Choroid plexus epithelial cell (primary cell): ENCODE results near the gene COL5A1.

Experiments
- DNase-seq: peaks from one replicate; pipeline ENCODE4 v3.0.0-alpha.2; 2010; ENCODE audit warnings: low read depth
- H3K4me3 ChIP-seq: 2 replicates; pipeline ENCODE4 v1.5.1; 2011; ENCODE audit warnings: low read depth, mild to moderate bottlenecking, control low read depth, low read length, moderate library complexity
- TF ChIP-seq, protein P1 (sequence below): conservative IDR thresholded peaks from 2 replicates; pipeline ENCODE4 v1.5.1; 2011; ENCODE audit warnings: low read depth, mild to moderate bottlenecking, control low read depth, inconsistent platforms, low read length, moderate library complexity

The COL5A1 gene

DNA sequence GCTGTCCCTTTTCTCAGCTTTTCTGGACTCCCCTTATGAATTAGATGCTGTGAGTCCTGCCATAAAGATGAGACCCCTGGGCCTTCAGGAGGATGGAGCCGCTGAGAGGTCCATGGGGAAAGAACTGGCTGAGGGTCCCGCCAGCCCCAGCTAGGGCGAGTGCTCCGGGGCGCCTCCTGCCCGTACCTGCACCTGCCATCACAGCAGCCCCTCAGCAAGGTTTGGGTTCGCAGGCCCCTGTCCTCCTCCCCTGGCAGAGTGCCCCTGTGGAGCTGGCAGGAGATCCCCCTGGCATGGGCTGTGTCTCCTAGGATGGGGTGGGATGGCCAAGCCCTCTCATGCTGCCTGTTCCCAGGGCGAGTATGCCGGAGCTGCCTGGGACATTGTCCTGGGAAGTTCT lies 64.2 kb downstream of the COL5A1 start:
- H3K4me3 ChIP-seq: no peak overlapping the region
- TF ChIP-seq, protein P1, sequence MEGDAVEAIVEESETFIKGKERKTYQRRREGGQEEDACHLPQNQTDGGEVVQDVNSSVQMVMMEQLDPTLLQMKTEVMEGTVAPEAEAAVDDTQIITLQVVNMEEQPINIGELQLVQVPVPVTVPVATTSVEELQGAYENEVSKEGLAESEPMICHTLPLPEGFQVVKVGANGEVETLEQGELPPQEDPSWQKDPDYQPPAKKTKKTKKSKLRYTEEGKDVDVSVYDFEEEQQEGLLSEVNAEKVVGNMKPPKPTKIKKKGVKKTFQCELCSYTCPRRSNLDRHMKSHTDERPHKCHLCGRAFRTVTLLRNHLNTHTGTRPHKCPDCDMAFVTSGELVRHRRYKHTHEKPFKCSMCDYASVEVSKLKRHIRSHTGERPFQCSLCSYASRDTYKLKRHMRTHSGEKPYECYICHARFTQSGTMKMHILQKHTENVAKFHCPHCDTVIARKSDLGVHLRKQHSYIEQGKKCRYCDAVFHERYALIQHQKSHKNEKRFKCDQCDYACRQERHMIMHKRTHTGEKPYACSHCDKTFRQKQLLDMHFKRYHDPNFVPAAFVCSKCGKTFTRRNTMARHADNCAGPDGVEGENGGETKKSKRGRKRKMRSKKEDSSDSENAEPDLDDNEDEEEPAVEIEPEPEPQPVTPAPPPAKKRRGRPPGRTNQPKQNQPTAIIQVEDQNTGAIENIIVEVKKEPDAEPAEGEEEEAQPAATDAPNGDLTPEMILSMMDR: no peak
- no peak for DNase-seq

DNA sequence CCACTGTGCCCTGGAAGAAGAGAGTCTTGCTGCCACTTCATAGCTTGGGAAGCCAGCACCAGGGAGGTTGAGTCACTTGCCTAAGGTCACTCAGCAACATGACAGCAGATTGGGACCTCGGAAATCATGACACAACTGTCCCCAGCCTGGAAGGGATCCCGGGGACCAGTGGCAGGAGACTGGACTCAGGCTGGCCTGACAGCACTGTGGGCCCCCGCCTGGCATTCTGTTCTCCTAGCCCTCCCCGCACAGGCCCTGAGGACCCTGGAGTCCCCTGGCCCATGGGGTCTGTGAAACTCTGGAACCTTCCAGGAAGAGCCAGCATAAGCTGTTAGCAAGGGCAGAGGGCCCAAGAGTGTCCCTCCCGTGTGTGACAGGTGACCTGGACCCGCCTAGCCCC lies 64.9 kb downstream of the COL5A1 start:
- no peak overlapping the region for H3K4me3 ChIP-seq
- DNase-seq: no peak
- TF ChIP-seq, protein P1: no peak

DNA sequence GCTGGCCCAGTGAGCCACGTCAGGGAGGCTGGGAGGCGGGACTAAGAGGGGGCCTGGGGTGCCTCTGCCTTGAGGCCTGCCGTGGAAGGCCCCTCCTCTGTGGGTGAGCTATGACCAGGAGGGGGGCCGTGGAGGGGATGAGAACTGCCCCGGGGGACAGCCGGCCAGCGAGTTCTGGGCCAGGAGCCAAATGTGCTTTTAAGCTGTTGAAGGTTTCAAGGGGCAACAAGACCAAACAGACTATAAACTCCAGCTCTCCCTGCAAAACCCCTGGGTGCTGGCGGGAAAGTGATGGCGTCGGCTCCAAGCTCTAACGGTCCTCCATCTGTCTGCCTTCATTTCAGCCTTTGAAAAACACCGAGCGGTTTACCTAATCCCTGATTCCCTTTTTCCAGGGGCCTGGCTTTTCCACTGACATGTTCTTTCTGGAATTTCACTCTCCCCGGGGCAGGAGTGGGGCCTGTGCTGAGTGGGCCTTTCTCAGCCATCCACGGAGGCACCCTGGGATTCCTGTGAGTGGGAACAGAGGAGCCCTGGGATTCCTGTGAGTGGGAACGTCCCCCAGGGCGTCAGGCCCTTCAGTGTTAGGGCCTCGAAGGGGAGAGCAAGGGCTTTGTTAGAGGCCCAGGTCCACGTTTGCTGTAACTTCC lies 65.6 kb downstream of the COL5A1 start:
- DNase-seq: peak; percentile 96
- no peak overlapping the region for H3K4me3 ChIP-seq
- TF ChIP-seq, protein P1: no peak

DNA sequence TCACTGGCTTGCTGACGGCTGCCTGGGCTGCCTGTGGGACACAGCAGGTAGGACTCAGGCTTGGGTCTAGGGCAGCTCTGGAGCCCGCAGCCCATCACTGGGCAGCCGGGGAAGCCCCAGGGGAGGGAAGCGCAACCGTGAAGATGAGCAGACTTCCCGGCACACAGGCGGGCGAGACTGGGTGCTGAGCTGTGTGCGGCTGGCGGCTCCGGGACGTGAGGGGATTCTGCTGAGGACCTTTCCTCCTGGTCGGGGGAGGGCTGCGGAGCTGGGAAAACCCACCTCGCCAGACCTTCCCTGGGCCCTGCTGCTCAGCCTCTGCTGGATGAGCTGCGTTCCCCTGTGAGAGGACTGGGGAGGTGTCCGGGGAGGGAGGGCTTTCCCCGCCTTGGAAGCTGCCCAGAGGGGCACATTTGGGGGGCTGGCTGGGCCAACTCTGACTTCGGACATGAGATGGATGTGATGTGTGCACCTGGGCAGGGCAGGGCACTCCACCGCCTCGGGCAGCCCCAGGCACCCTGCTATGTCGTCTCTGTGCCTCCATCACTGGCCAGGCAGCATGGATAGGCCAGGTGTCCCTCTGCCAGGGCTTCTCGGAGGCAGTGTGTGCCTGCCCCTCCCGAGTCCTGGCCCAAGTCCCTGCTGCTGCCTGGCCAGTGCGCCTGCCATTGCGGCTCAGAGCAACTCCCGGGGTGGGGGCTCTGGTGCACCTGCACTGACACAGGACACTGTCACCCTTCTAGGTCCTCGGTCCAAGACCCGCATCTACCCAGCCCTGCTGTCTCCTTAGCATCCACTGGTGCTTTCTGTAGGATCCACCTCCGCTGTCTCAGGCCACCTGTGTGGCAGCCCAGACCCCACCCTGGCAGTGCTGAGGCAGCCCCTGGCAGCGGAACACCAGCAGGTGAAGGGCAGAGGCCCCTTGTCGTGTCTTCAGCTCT lies 66.4 kb downstream of the COL5A1 start:
- H3K4me3 ChIP-seq: no peak overlapping the region
- TF ChIP-seq, protein P1: no peak
- no peak for DNase-seq

DNA sequence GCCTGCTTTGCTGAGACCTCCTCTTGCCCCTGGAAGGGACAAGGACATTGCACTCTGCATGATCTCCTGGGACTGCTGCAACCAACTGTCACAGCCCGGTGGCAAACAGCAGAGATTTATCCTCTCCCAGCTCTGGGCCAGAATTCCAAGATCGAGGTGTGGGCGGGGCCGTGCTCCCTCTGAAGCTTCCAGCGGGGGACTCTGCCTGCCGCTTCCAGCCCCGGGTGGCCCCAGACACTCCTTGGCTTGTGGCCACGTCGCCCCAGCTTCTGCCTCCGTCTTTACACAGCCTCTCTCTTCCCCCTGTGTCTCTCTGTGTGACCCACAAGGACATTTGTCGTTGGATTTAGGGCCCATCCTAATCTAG lies 67.1 kb downstream of the COL5A1 start:
- TF ChIP-seq, protein P1: no peak
- DNase-seq: no peak
- H3K4me3 ChIP-seq: no peak overlapping the region

DNA sequence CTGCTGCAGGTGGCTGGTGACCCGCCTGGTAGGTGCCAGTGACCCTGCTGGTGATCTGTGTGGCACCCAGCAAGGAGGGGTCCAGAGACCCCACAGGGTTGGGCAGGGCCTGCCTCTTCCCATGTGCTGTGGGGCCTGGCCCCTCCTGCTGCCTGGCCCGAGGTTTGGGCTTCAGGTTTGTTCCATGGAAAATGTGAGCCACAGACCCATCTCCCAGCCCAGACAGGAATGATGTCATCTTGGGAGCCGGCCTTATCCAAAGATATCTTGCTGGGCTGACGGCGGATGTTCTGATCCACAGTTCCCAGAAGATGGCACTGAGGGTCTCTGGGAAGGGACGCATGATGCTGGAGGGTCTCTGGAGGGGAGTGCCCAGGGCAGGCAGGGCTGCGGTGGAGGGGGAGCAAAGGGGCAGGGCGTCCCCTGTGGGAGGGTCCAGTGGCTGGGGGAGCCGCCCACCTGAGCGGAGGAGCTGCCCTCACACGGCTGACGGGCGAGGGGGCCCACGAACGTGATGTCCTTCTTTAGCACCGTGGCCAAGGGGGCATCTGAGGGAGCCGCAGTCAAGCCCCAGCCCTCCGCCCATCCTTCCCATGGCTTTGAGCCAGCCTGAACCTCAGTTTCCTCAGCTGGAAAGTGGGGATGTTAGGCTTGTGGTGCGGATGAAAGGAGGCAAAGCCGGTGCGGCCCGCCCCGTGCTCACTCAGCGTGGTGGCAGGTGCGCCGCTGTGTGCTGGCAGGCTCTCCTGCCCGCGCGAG lies 68.1 kb downstream of the COL5A1 start:
- TF ChIP-seq, protein P1: no peak
- no peak overlapping the region for H3K4me3 ChIP-seq
- DNase-seq: peak; percentile 43
